WTC11 (cell line): ENCODE data around the gene HSPA4. TPM values are rescaled to one million over a fixed set of nuclear protein-coding genes. Genes with fewer than 3 reads are reported as not detected.

Experiments
- ATAC-seq: fragments of 200-7000 bp; cut with Tn5 transposase; 2 replicates; pipeline ENCODE4 v1.10.0; 2021; ENCODE audit warnings: mild to moderate bottlenecking, moderate library complexity
- CTCF ChIA-PET: fragments of 300-600 bp; sonication (Branson Sonifier 250); formaldehyde crosslinking; loops from one replicate; lab custom pipeline; 2021; ENCODE audit warnings: antibody characterized with exemption; lab: Charles Lee
- POLR2A ChIA-PET: fragments of 350-600 bp; sonication (Branson Sonifier 250); formaldehyde crosslinking; loops from one replicate; lab custom pipeline; 2021; ENCODE audit warnings: antibody characterized with exemption; lab: Charles Lee
- DNase-seq: peaks from one replicate; pipeline ENCODE4 v3.0.0; 2021; ENCODE audit warnings: low spot score
- H3K27ac Mint-ChIP-seq: 2 replicates; pipeline ENCODE4 v1.8.0; 2021; ENCODE audit warnings: mixed read lengths
- H3K27me3 Mint-ChIP-seq: 2 replicates; pipeline ENCODE4 v1.8.0; 2021; ENCODE audit warnings: low read depth, mild to moderate bottlenecking, moderate library complexity, mixed read lengths
- H3K36me3 Mint-ChIP-seq: 2 replicates; pipeline ENCODE4 v1.8.0; 2021; ENCODE audit warnings: mixed read lengths
- H3K4me1 Mint-ChIP-seq: 2 replicates; pipeline ENCODE4 v1.8.0; 2022; ENCODE audit warnings: mixed read lengths
- H3K4me3 Mint-ChIP-seq: 2 replicates; pipeline ENCODE4 v1.8.0; 2021; ENCODE audit warnings: mild to moderate bottlenecking, moderate library complexity, mixed read lengths
- H3K9me3 Mint-ChIP-seq: 2 replicates; pipeline ENCODE4 v1.8.0; 2021; ENCODE audit warnings: mixed read lengths
- AR ChIP-seq: fragments of 250-450 bp; sonication (Bioruptor Pico); IDR thresholded peaks from 2 replicates; pipeline ENCODE4 v1.9.0; 2021; ENCODE audit warnings: mild to moderate bottlenecking
- CDX4 ChIP-seq: fragments of 250-450 bp; sonication (Bioruptor Pico); IDR thresholded peaks from 2 replicates; pipeline ENCODE4 v1.9.0; 2021; ENCODE audit warnings: moderate library complexity, mild to moderate bottlenecking, inconsistent platforms, borderline replicate concordance
- CREM ChIP-seq: sonication (generic); formaldehyde crosslinking; IDR thresholded peaks from 2 replicates; pipeline ENCODE4 v1.8.1; 2022; ENCODE audit warnings: mild to moderate bottlenecking, missing genetic modification reagents, moderate library complexity
- EMX1 ChIP-seq: fragments of 250-450 bp; sonication (Bioruptor Pico); IDR thresholded peaks from 2 replicates; pipeline ENCODE4 v1.8.0; 2021; ENCODE audit warnings: mild to moderate bottlenecking
- ETV6 ChIP-seq: sonication (generic); formaldehyde crosslinking; IDR thresholded peaks from 2 replicates; pipeline ENCODE4 v1.8.1; 2022; ENCODE audit warnings: mild to moderate bottlenecking, missing genetic modification reagents
- NFATC4 ChIP-seq: fragments of 250-450 bp; sonication (Bioruptor Pico); IDR thresholded peaks from 2 replicates; pipeline ENCODE4 v1.9.0; 2021; ENCODE audit warnings: mild to moderate bottlenecking
- NR1H2 ChIP-seq: sonication (generic); formaldehyde crosslinking; IDR thresholded peaks from 2 replicates; pipeline ENCODE4 v1.9.0; 2021; ENCODE audit warnings: mild to moderate bottlenecking, moderate library complexity, missing genetic modification reagents
- OVOL2 ChIP-seq: fragments of 250-450 bp; sonication (Bioruptor Pico); IDR thresholded peaks from 2 replicates; pipeline ENCODE4 v1.9.0; 2021; ENCODE audit warnings: mild to moderate bottlenecking, borderline replicate concordance
- PRRX2 ChIP-seq: fragments of 250-450 bp; sonication (Bioruptor Pico); IDR thresholded peaks from 2 replicates; pipeline ENCODE4 v1.8.0; 2021; ENCODE audit warnings: mild to moderate bottlenecking
- TEAD1 ChIP-seq: sonication (generic); formaldehyde crosslinking; IDR thresholded peaks from 2 replicates; pipeline ENCODE4 v1.8.0; 2022; ENCODE audit warnings: mild to moderate bottlenecking, missing genetic modification reagents
- USF1 ChIP-seq: sonication (generic); formaldehyde crosslinking; IDR thresholded peaks from 2 replicates; pipeline ENCODE4 v1.8.0; 2022; ENCODE audit warnings: mild to moderate bottlenecking, missing genetic modification reagents
- ZNF416 ChIP-seq: fragments of 250-450 bp; sonication (Bioruptor Pico); IDR thresholded peaks from 2 replicates; pipeline ENCODE4 v1.9.0; 2021; ENCODE audit warnings: mild to moderate bottlenecking, inconsistent platforms
- ZNF425 ChIP-seq: fragments of 250-450 bp; sonication (Bioruptor Pico); conservative IDR thresholded peaks from 2 replicates; pipeline ENCODE4 v1.9.0; 2021; ENCODE audit warnings: mild to moderate bottlenecking
- ZNF532 ChIP-seq: fragments of 250-450 bp; sonication (Bioruptor Pico); IDR thresholded peaks from 2 replicates; pipeline ENCODE4 v1.9.0; 2021; ENCODE audit warnings: mild to moderate bottlenecking, borderline replicate concordance
- ZNF671 ChIP-seq: fragments of 250-450 bp; sonication (Bioruptor Pico); IDR thresholded peaks from 2 replicates; pipeline ENCODE4 v1.8.0; 2021; ENCODE audit warnings: mild to moderate bottlenecking
- ZSCAN18 ChIP-seq: fragments of 250-450 bp; sonication (Bioruptor Pico); IDR thresholded peaks from 2 replicates; pipeline ENCODE4 v2.1.2; 2022; ENCODE audit warnings: mild to moderate bottlenecking, moderate library complexity
- total RNA-seq: library from RNA; stranded (reverse); gene quantifications from 3 replicates; pipeline ENCODE4 v1.2.3, GENCODE V29; 2021
- TF ChIP-seq, protein P1 (sequence below): fragments of 200-600 bp; IDR thresholded peaks from 2 replicates; pipeline ENCODE4 v1.8.0; 2022; ENCODE audit warnings: antibody characterized with exemption

The HSPA4 gene
- total RNA-seq, 1 experiment from 2014 or later: 363 TPM

DNA sequence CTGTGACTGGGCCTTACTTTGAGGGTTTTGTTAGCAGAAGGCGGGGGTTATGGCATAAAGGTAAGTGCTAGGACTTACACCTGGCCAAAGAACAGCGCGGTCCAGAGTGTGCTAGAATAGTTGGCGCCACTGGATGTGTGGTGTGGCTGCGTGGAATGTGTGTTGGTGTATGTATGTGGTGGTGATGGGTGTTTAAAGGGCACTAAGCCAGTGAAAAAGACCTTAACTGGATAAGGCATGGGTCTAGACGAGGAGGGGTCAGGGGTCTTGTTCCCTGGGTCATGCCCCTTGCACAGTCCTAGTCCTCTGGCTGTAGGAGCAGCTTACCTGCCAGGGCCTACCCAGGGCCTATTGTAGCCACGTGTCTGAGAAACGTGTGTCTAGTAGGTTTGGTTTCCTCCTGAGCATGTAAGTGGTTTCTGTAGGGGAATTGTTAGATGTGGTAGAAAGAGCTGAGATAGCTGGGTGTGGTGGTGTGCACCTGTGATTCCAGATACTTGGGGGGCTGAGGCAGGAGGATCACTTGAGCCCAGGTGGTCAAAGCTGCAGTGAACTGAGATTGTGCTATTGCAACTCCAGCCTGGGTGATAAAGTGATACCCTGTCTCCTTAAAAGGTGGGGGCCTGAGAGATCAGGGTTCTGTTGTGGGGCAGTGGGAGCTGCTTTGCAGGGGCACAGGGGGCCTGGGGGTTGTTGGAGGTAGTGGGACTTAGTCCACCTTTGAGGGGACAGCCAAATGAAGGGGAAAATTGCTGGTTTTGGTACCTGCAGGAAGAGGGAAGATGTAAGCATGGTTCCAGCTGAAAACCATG lies 55.2 kb downstream of the HSPA4 start:
- ChIA-PET CTCF (interaction anchor here (1.5 kb wide), 1 partner anchor 141 kb away, joined by 6 read pairs; no protein-coding TSS in a partner anchor), POLR2A (no interaction called here)
- Mint-ChIP-seq H3K4me3 (no peak overlapping the region), H3K27me3 (no peaks in the 10 kb centered on the region), H3K9me3 (peaks cover 13% of the 10 kb centered on the region)
- 0 out of 2 replicates have a peak, but pooled peaks have one; percentile 41 for TF ChIP-seq CREM
- peak; percentile 81 for TF ChIP-seq ZNF671 (CRISPR knock-in tag)
- 0 out of 2 replicates have a peak, but pooled peaks have one; percentile 13 for TF ChIP-seq AR (CRISPR knock-in tag)
- TF ChIP-seq TEAD1: no peak
- TF ChIP-seq ZSCAN18: no peak
- TF ChIP-seq ZNF416: no peak
- no peak for TF ChIP-seq USF1
- peak; percentile 76 for TF ChIP-seq ZNF532 (CRISPR knock-in tag)
- 0 out of 2 replicates have a peak, but pooled peaks have one; percentile 47 for TF ChIP-seq PRRX2 (CRISPR knock-in tag)
- no peak for TF ChIP-seq NR1H2 (CRISPR knock-in tag)
- TF ChIP-seq ETV6 (CRISPR knock-in tag): no peak
- TF ChIP-seq, protein P1, sequence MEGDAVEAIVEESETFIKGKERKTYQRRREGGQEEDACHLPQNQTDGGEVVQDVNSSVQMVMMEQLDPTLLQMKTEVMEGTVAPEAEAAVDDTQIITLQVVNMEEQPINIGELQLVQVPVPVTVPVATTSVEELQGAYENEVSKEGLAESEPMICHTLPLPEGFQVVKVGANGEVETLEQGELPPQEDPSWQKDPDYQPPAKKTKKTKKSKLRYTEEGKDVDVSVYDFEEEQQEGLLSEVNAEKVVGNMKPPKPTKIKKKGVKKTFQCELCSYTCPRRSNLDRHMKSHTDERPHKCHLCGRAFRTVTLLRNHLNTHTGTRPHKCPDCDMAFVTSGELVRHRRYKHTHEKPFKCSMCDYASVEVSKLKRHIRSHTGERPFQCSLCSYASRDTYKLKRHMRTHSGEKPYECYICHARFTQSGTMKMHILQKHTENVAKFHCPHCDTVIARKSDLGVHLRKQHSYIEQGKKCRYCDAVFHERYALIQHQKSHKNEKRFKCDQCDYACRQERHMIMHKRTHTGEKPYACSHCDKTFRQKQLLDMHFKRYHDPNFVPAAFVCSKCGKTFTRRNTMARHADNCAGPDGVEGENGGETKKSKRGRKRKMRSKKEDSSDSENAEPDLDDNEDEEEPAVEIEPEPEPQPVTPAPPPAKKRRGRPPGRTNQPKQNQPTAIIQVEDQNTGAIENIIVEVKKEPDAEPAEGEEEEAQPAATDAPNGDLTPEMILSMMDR: no peak
- TF ChIP-seq NFATC4: peak; percentile 11; the same call in 1 of the 2 replicates
- TF ChIP-seq OVOL2: no peak
- 0 out of 2 replicates have a peak, but pooled peaks have one; percentile 49 for TF ChIP-seq ZNF425 (CRISPR knock-in tag)
- no peak for TF ChIP-seq CDX4 (CRISPR knock-in tag)
- peak; percentile 76; the same call in 1 of the 2 replicates for TF ChIP-seq EMX1
- TF ChIP-seq, all 79 proteins: peak for 8
- no peak for DNase-seq
- ATAC-seq: peak; percentile 9
- peak overlapping the region; percentile 25 for H3K27ac Mint-ChIP-seq
- H3K36me3 Mint-ChIP-seq: peaks cover 46% of the 10 kb centered on the region
- peaks cover 3% of the 10 kb centered on the region; the same call in 1 of the 2 replicates for H3K4me1 Mint-ChIP-seq
